ENCODE measurements around the gene GPBAR1. TPM values are rescaled to one million over a fixed set of nuclear protein-coding genes. Genes with fewer than 3 reads are reported as not detected.

The GPBAR1 gene
- total RNA-seq, 1 donor from 2014 or later = not detected

DNA sequence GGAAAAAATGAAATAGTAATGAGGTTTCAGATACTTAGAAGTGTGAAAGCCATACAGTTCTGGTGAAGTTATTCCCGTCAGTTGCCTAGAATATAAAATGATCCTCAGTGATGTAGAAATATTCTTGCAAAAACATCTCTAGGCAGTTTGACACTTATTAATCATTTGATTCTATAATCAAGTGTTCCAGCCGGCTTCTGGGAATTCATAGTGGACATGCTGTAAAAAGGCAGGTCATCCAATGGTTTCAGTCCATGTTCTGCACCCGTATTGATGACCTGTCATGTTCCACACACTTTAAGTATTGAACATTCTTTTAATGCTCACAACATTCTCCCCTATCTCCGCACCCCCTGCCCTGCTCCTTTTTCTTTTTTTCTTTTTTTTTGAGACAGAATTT lies 24.0 kb upstream of the GPBAR1 start:
- Mint-ChIP-seq H3K4me3 (ENCODE audit: unreplicated experiment) (no peak overlapping the region), H3K27me3 (ENCODE audit: unreplicated experiment) (no peaks in the 10 kb centered on the region), H3K9me3 (ENCODE audit: unreplicated experiment) (no peaks in the 10 kb centered on the region), H3K27ac (ENCODE audit: unreplicated experiment) (no peak overlapping the region), H3K36me3 (ENCODE audit: unreplicated experiment) (peaks cover 58% of the 10 kb centered on the region), H3K4me1 (ENCODE audit: unreplicated experiment) (no peaks in the 10 kb centered on the region)
- TF ChIP-seq, protein P1, sequence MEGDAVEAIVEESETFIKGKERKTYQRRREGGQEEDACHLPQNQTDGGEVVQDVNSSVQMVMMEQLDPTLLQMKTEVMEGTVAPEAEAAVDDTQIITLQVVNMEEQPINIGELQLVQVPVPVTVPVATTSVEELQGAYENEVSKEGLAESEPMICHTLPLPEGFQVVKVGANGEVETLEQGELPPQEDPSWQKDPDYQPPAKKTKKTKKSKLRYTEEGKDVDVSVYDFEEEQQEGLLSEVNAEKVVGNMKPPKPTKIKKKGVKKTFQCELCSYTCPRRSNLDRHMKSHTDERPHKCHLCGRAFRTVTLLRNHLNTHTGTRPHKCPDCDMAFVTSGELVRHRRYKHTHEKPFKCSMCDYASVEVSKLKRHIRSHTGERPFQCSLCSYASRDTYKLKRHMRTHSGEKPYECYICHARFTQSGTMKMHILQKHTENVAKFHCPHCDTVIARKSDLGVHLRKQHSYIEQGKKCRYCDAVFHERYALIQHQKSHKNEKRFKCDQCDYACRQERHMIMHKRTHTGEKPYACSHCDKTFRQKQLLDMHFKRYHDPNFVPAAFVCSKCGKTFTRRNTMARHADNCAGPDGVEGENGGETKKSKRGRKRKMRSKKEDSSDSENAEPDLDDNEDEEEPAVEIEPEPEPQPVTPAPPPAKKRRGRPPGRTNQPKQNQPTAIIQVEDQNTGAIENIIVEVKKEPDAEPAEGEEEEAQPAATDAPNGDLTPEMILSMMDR (IDR thresholded peaks at IDR 0.05) = no peak
- DNase-seq (ENCODE audit: extremely low spot score, unreplicated experiment) = no peak

DNA sequence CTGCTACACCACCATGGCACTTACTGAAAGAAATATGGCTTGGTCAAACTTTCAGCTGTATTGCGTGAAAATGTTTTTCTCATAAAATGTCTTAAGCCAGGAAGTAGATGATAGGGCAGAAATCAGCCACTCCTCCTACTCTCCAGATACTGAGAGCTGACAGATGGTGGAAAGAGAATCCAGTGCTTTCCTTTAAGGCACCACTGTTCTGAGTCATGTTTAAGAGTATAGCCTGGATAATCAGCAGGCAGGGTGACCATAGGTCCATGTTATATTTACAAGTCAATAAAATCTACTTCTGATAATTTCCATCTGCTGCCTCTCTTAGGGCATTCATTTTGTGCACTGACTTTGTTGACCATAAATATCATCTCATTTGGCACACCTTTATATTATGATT lies 21.9 kb upstream of the GPBAR1 start:
- Mint-ChIP-seq H3K4me1 (ENCODE audit: unreplicated experiment) (no peaks in the 10 kb centered on the region), H3K27ac (ENCODE audit: unreplicated experiment) (no peak overlapping the region), H3K9me3 (ENCODE audit: unreplicated experiment) (no peaks in the 10 kb centered on the region), H3K27me3 (ENCODE audit: unreplicated experiment) (no peaks in the 10 kb centered on the region), H3K4me3 (ENCODE audit: unreplicated experiment) (no peak overlapping the region), H3K36me3 (ENCODE audit: unreplicated experiment) (peaks cover 59% of the 10 kb centered on the region)
- DNase-seq (ENCODE audit: extremely low spot score, unreplicated experiment) = no peak
- TF ChIP-seq, protein P1 (IDR thresholded peaks at IDR 0.05) = no peak

GRCh38 chr2:218244204-218244603 lies 16.6 kb upstream of the GPBAR1 start:
- Mint-ChIP-seq H3K27me3 (ENCODE audit: unreplicated experiment) (no peaks in the 10 kb centered on the region), H3K4me3 (ENCODE audit: unreplicated experiment) (no peak overlapping the region), H3K9me3 (ENCODE audit: unreplicated experiment) (no peaks in the 10 kb centered on the region), H3K36me3 (ENCODE audit: unreplicated experiment) (peaks cover 61% of the 10 kb centered on the region), H3K27ac (ENCODE audit: unreplicated experiment) (peak overlapping the region; percentile 28), H3K4me1 (ENCODE audit: unreplicated experiment) (peaks cover 2% of the 10 kb centered on the region)
- DNase-seq (ENCODE audit: extremely low spot score, unreplicated experiment) = no peak
- TF ChIP-seq, protein P1 (IDR thresholded peaks at IDR 0.05) = no peak

GRCh38 chr2:218244665-218245064 lies 16.1 kb upstream of the GPBAR1 start:
- DNase-seq (ENCODE audit: extremely low spot score, unreplicated experiment) = no peak
- TF ChIP-seq, protein P1 (IDR thresholded peaks at IDR 0.05) = no peak
- H3K4me1 Mint-ChIP-seq (ENCODE audit: unreplicated experiment) = peaks cover 2% of the 10 kb centered on the region
- H3K27ac Mint-ChIP-seq (ENCODE audit: unreplicated experiment) = peak overlapping the region; percentile 28
- peaks cover 63% of the 10 kb centered on the region for H3K36me3 Mint-ChIP-seq (ENCODE audit: unreplicated experiment)
- no peaks in the 10 kb centered on the region for H3K9me3 Mint-ChIP-seq (ENCODE audit: unreplicated experiment)
- H3K27me3 Mint-ChIP-seq (ENCODE audit: unreplicated experiment) = no peaks in the 10 kb centered on the region
- H3K4me3 Mint-ChIP-seq (ENCODE audit: unreplicated experiment) = no peak overlapping the region

DNA sequence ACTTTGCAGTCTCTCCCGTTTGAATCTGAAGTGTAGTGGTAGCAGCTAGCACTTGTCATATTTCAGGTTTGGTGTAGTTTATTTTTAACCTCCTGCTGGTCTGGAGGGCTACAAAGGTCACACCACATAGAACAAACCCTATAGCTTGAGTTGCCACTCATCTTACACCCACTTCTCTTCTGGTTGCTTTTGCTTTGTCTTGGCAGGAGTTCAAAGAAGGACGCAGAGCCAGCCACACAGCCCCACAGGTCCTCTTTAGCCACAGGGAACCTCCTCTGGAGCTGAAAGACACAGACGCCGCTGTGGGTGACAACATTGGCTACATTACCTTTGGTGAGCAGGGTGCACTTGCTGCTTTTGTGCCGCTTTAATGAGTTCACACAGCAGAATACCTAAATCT lies 15.6 kb upstream of the GPBAR1 start:
- H3K36me3 Mint-ChIP-seq (ENCODE audit: unreplicated experiment) = peaks cover 67% of the 10 kb centered on the region
- H3K9me3 Mint-ChIP-seq (ENCODE audit: unreplicated experiment) = no peaks in the 10 kb centered on the region
- TF ChIP-seq, protein P1 (IDR thresholded peaks at IDR 0.05) = no peak
- H3K4me1 Mint-ChIP-seq (ENCODE audit: unreplicated experiment) = peaks cover 2% of the 10 kb centered on the region
- no peak overlapping the region for H3K27ac Mint-ChIP-seq (ENCODE audit: unreplicated experiment)
- H3K27me3 Mint-ChIP-seq (ENCODE audit: unreplicated experiment) = no peaks in the 10 kb centered on the region
- DNase-seq (ENCODE audit: extremely low spot score, unreplicated experiment) = no peak
- H3K4me3 Mint-ChIP-seq (ENCODE audit: unreplicated experiment) = no peak overlapping the region

Data from osteocyte (in vitro differentiated cells).